Measurements from ENCODE around the gene POLK.
A peak's percentile ranks its signal among the peaks of the same experiment; 100 is the strongest.
"Not testable (repeated sequence)": the region's sequence is repeated elsewhere in the genome, so short reads cannot be mapped to it uniquely, and the experiment has no call there.

Gene POLK

GRCh38 chr5:75552764-75553163 lies 41.1 kb downstream of the POLK start:
- DNase-seq, result no peak

- no peak for DNase-seq
Measured at GRCh38 chr5:75553358-75553757, 41.7 kb downstream of the POLK start.

- DNase-seq, result no peak
Measured at GRCh38 chr5:75558221-75558620, 46.5 kb downstream of the POLK start.

GRCh38 chr5:75558981-75559632 lies 47.4 kb downstream of the POLK start:
- peak in 1 of 2 donors; percentile 27 for DNase-seq

GRCh38 chr5:75560655-75561054 lies 49.0 kb downstream of the POLK start:
- DNase-seq, result not testable (repeated sequence)

- DNase-seq, result not testable (repeated sequence)
Measured at GRCh38 chr5:75565991-75566709, 54.5 kb downstream of the POLK start.

GRCh38 chr5:75566710-75567309 lies 55.1 kb downstream of the POLK start:
- DNase-seq, result peak; percentile 9 to 95

- peak in 1 of 2 donors; percentile 69 for DNase-seq
Measured at GRCh38 chr5:75567710-75568109, 56.0 kb downstream of the POLK start.

- DNase-seq, result no peak
Measured at GRCh38 chr5:75568202-75568601, 56.5 kb downstream of the POLK start.

GRCh38 chr5:75571547-75571946 lies 59.9 kb downstream of the POLK start:
- no peak for DNase-seq

- no peak for DNase-seq
Measured at GRCh38 chr5:75574791-75575190, 63.1 kb downstream of the POLK start.

GRCh38 chr5:75578280-75578679 lies 66.6 kb downstream of the POLK start:
- not testable (repeated sequence) for DNase-seq

- no peak for DNase-seq
Measured at GRCh38 chr5:75584641-75585040, 73.0 kb downstream of the POLK start.

GRCh38 chr5:75588666-75589065 lies 77.0 kb downstream of the POLK start:
- DNase-seq, result no peak

- DNase-seq, result no peak
Measured at GRCh38 chr5:75600535-75600934, 88.8 kb downstream of the POLK start.

- DNase-seq, result no peak
Measured at GRCh38 chr5:75601567-75601966, 89.9 kb downstream of the POLK start.

GRCh38 chr5:75601996-75602395 lies 90.3 kb downstream of the POLK start:
- DNase-seq, result no peak

- DNase-seq, result no peak
Measured at GRCh38 chr5:75603371-75603770, 91.7 kb downstream of the POLK start.

- no peak for DNase-seq
Measured at GRCh38 chr5:75603821-75604220, 92.1 kb downstream of the POLK start.

GRCh38 chr5:75607341-75607740 lies 95.7 kb downstream of the POLK start:
- not testable (repeated sequence) for DNase-seq

GRCh38 chr5:75608870-75609269 lies 97.2 kb downstream of the POLK start:
- no peak for DNase-seq

- DNase-seq, result no peak
Measured at GRCh38 chr5:75610201-75610600, 98.5 kb downstream of the POLK start.

GRCh38 chr5:75610859-75611310 lies 99.2 kb downstream of the POLK start:
- not testable (repeated sequence) for DNase-seq

All from bone marrow (tissue), 2 donors.